B cell (primary cell): ENCODE results near the gene AHRR. TPM values are rescaled to one million over a fixed set of nuclear protein-coding genes. Genes with fewer than 3 reads are reported as not detected.

Experiments
- ATAC-seq: fragments of 200-7000 bp; cut with Tn5 transposase; one replicate; pipeline ENCODE4 v1.10.0; 2021; ENCODE audit warnings: low read depth, mild to moderate bottlenecking, moderate number of reproducible peaks, moderate library complexity
- CTCF ChIA-PET: fragments of 350-600 bp; sonication (Branson Sonifier 250); formaldehyde crosslinking; loops from one replicate; lab custom pipeline; 2021; ENCODE audit warnings: antibody characterized with exemption, inconsistent platforms; lab: Charles Lee
- POLR2A ChIA-PET: fragments of 350-600 bp; sonication (Branson Sonifier 250); formaldehyde crosslinking; loops from one replicate; lab custom pipeline; 2021; ENCODE audit warnings: antibody characterized with exemption; lab: Charles Lee
- DNase-seq: peaks from one replicate; pipeline ENCODE4 v3.0.0; 2013
- H2AFZ ChIP-seq: 2 replicates; pipeline ENCODE4 v1.6.1; 2012; ENCODE audit warnings: mild to moderate bottlenecking, low read depth, low read length; ENCODE audit not compliant: insufficient read depth, poor library complexity, severe bottlenecking
- H3K27ac ChIP-seq, 2 donors: 1 replicate in 1 of 2; 2 replicates in 1 of 2; pipeline ENCODE4 v1.5.1; 2012 to 2013; ENCODE audit warnings: low read length in 2 of 2, mild to moderate bottlenecking in 2 of 2, moderate library complexity in 1 of 2
- H3K27me3 ChIP-seq, 4 experiments: fragments of 200-600 bp in 1 of 4; sonication (generic) in 1 of 4; replicated peaks in 1 of 4; 1 replicate in 2 of 4; 2 replicates in 2 of 4; pipeline versions ENCODE4 v1.6.1 to v1.7.0; 2013 to 2016; ENCODE audit warnings: low read length in 3 of 4, mild to moderate bottlenecking in 2 of 4, mixed read lengths in 1 of 4, moderate library complexity in 1 of 4; ENCODE audit not compliant: insufficient read depth in 4 of 4, control insufficient read depth in 3 of 4; ENCODE audit errors: control extremely low read depth in 1 of 4
- H3K36me3 ChIP-seq, 2 experiments: replicated peaks in 1 of 2; 1 replicate in 1 of 2; 2 replicates in 1 of 2; pipeline versions ENCODE4 v1.6.1 to v1.7.1; 2013; ENCODE audit warnings: low read length in 1 of 2; ENCODE audit not compliant: insufficient read depth in 2 of 2, control insufficient read depth in 1 of 2; ENCODE audit errors: control extremely low read depth in 1 of 2, extremely low read depth in 1 of 2
- H3K4me1 ChIP-seq, 2 donors: fragments of 200-600 bp in 1 of 2; sonication (generic) in 1 of 2; 1 replicate in 1 of 2; 2 replicates in 1 of 2; pipeline versions ENCODE4 v1.5.1 to v1.6.1; 2013 to 2017; ENCODE audit warnings: low read length in 2 of 2; ENCODE audit not compliant: control insufficient read depth in 2 of 2, insufficient read depth in 2 of 2
- H3K4me2 ChIP-seq: replicated peaks from 2 replicates; pipeline ENCODE3; 2012; ENCODE audit warnings: mild to moderate bottlenecking, low read depth, low read length; ENCODE audit not compliant: poor library complexity, severe bottlenecking
- H3K4me3 ChIP-seq, 5 experiments: fragments of 200-600 bp in 1 of 5; sonication (generic) in 1 of 5; 1 replicate in 3 of 5; 2 replicates in 2 of 5; pipeline versions ENCODE4 v1.5.1 to v1.7.0; 2011 to 2016; ENCODE audit warnings: low read length in 4 of 5, mild to moderate bottlenecking in 4 of 5, low read depth in 2 of 5, control low read depth in 1 of 5, moderate library complexity in 1 of 5; ENCODE audit not compliant: insufficient read depth in 1 of 5; ENCODE audit errors: control extremely low read depth in 1 of 5, extremely low read depth in 1 of 5
- H3K79me2 ChIP-seq: fragments of 200-600 bp; sonication (generic); one replicate; pipeline ENCODE4 v1.6.0; 2016; ENCODE audit warnings: low read length; ENCODE audit not compliant: control insufficient read depth, insufficient read depth
- H3K9ac ChIP-seq: fragments of 200-600 bp; sonication (generic); 2 replicates; pipeline ENCODE4 v1.6.1; 2017; ENCODE audit warnings: mild to moderate bottlenecking, low read length, moderate library complexity
- H3K9me3 ChIP-seq, 3 donors: one replicate each; pipeline versions ENCODE4 v1.6.1 to v1.7.1; 2013; ENCODE audit warnings: low read length in 2 of 3; ENCODE audit not compliant: control insufficient read depth in 2 of 3, insufficient read depth in 1 of 3; ENCODE audit errors: control extremely low read depth in 1 of 3
- H4K20me1 ChIP-seq: 2 replicates; pipeline ENCODE4 v1.6.0; 2012; ENCODE audit warnings: mild to moderate bottlenecking, low read length; ENCODE audit not compliant: insufficient read depth, control insufficient read depth, poor library complexity, severe bottlenecking
- H3K27ac Mint-ChIP-seq: one replicate; pipeline ENCODE4 v1.8.0; 2021; ENCODE audit warnings: mixed read lengths
- H3K27me3 Mint-ChIP-seq: one replicate; pipeline ENCODE4 v1.8.0; 2021; ENCODE audit warnings: mixed read lengths
- H3K4me1 Mint-ChIP-seq: one replicate; pipeline ENCODE4 v1.8.0; 2021; ENCODE audit warnings: mixed read lengths
- H3K4me3 Mint-ChIP-seq: one replicate; pipeline ENCODE4 v1.8.0; 2021; ENCODE audit warnings: mixed read lengths
- H3K9me3 Mint-ChIP-seq: one replicate; pipeline ENCODE4 v1.8.0; 2022; ENCODE audit warnings: mixed read lengths; ENCODE audit not compliant: insufficient read depth
- CTCF ChIP-seq: fragments of 200-600 bp; IDR thresholded peaks from one replicate; pipeline ENCODE4 v1.8.0; 2022; ENCODE audit warnings: antibody characterized with exemption, mild to moderate bottlenecking
- EZH2 ChIP-seq: IDR thresholded peaks from 2 replicates; pipeline ENCODE4 v1.6.1; 2012; ENCODE audit warnings: borderline replicate concordance, low read depth, mild to moderate bottlenecking, moderate library complexity, low read length; ENCODE audit not compliant: insufficient read depth, poor library complexity, severe bottlenecking
- WGBS: methylation state at CpG from one replicate; pipeline ENCODE4 v1.1.5; 2013; ENCODE audit warnings: missing lambda C conversion rate; ENCODE audit not compliant: insufficient coverage; 5-methylcytosine and 5-hydroxymethylcytosine counted together
- intact Hi-C: fragments of 100-400 bp; cut with micrococcal nuclease; formaldehyde crosslinking; loops from one replicate; pipeline ENCODE4 v1.10.0; 2022
- polyA plus RNA-seq: library from polyadenylated mRNA; depleted of rRNA; stranded (reverse); fragments of >200 nt; gene quantifications from 2 replicates; pipeline ENCODE4 v1.2.3, GENCODE V29; 2012
- total RNA-seq, 2 donors: library from RNA; stranded (reverse); fragments of 120-200 nt in 1 of 2; gene quantifications; 1 replicate in 1 of 2; 2 replicates in 1 of 2; pipeline versions ENCODE4 v1.2.3 to v1.2.4, GENCODE V29; 2013 to 2022

The AHRR gene
- total and polyA plus RNA-seq, 2 donors (not counting 1 experiment from before 2014, with no cell fraction given) = 0.13 to 1.7 TPM

- Histone ChIP-seq H3K27ac (no peak overlapping the region), H3K9me3 (peaks cover 0 to 15% (median 0%) of the 10 kb centered on the region in 3 donors), H3K4me3 (no peak overlapping the region), H3K9ac (no peak overlapping the region), H2AFZ (no peak overlapping the region), H3K4me2 (no peak overlapping the region), H3K4me1 (peaks cover 5 to 10% of the 10 kb centered on the region in 2 donors), H3K79me2 (no peaks in the 10 kb centered on the region), H3K36me3 (no peaks in the 10 kb centered on the region), H3K27me3 (peaks cover 0 to 50% (median 5%) of the 10 kb centered on the region in 4 experiments), H4K20me1 (no peaks in the 10 kb centered on the region)
- no peak overlapping the region for H3K27ac Mint-ChIP-seq
- peaks cover 20% of the 10 kb centered on the region for H3K27me3 Mint-ChIP-seq
- DNase-seq = no peak
- 95% methylated on average over 23 of the region's 24 CpGs for WGBS
- no peaks in the 10 kb centered on the region for H3K9me3 Mint-ChIP-seq
- H3K4me1 Mint-ChIP-seq = no peaks in the 10 kb centered on the region
- no peak overlapping the region for H3K4me3 Mint-ChIP-seq
- POLR2A ChIA-PET = no interaction called here
- intact Hi-C loops = no loop called here
- CTCF ChIA-PET = no interaction called here
- no peak for TF ChIP-seq EZH2
- TF ChIP-seq CTCF = no peak
- no peak for ATAC-seq
These were observed 163.0 kb downstream of the AHRR start for GRCh38 chr5:484556-484955.

GRCh38 chr5:485113-485945, 163.8 kb downstream of the AHRR start:
- Histone ChIP-seq H3K36me3 (no peaks in the 10 kb centered on the region), H3K27me3 (peaks cover 0 to 43% (median 5%) of the 10 kb centered on the region in 4 experiments), H4K20me1 (no peaks in the 10 kb centered on the region), H3K4me1 (peaks cover 5 to 10% of the 10 kb centered on the region in 2 donors), H3K27ac (no peak overlapping the region), H3K9me3 (peaks cover 0 to 15% (median 0%) of the 10 kb centered on the region in 3 donors), H2AFZ (no peak overlapping the region), H3K4me3 (no peak overlapping the region), H3K4me2 (peak overlapping the region; percentile 55), H3K9ac (no peak overlapping the region), H3K79me2 (no peaks in the 10 kb centered on the region)
- peaks cover 15% of the 10 kb centered on the region for H3K27me3 Mint-ChIP-seq
- H3K4me1 Mint-ChIP-seq = no peaks in the 10 kb centered on the region
- DNase-seq (no peak), ATAC-seq (no peak)
- intact Hi-C loops = no loop called here
- H3K9me3 Mint-ChIP-seq = no peaks in the 10 kb centered on the region
- no peak overlapping the region for H3K4me3 Mint-ChIP-seq
- H3K27ac Mint-ChIP-seq = no peak overlapping the region
- WGBS = 91% methylated on average over 27 of the region's 29 CpGs
- ChIA-PET POLR2A (interaction anchor here (0.6 kb wide), 1 partner anchor 109 kb away, joined by 3 read pairs; no protein-coding TSS in a partner anchor), CTCF (no interaction called here)
- TF ChIP-seq CTCF (no peak), EZH2 (no peak)
